GM12891 (cell line): ENCODE measurements around the gene CD151.

ENCODE experiments used
- DNase-seq: peaks from one replicate; pipeline ENCODE4 v3.0.0; 2011; ENCODE audit warnings: low spot score; ENCODE audit not compliant: insufficient read length
- FAIRE-seq: peaks from 2 replicates; lab custom pipeline; 2011; peaks lifted over from hg19 to GRCh38; lab: Jason Lieb, UNC
- PAX5 ChIP-seq: IDR thresholded peaks from 2 replicates; pipeline ENCODE4 v1.6.1; 2011; ENCODE audit warnings: low read length, moderate library complexity, mild to moderate bottlenecking; ENCODE audit not compliant: insufficient read depth, severe bottlenecking
- POLR2A ChIP-seq: IDR thresholded peaks from 2 replicates; pipeline ENCODE4 v1.6.1; 2011; ENCODE audit warnings: low read depth, low read length, control low read depth
- POLR2AphosphoS5 ChIP-seq: IDR thresholded peaks from 2 replicates; pipeline ENCODE4 v1.6.1; 2011; ENCODE audit warnings: low read depth, low read length, control low read depth
- POU2F2 ChIP-seq: IDR thresholded peaks from 2 replicates; pipeline ENCODE4 v1.6.1; 2011; ENCODE audit warnings: low read depth, mild to moderate bottlenecking, control low read depth, low read length, moderate library complexity
- SPI1 ChIP-seq: IDR thresholded peaks from 2 replicates; pipeline ENCODE4 v1.6.1; 2011; ENCODE audit warnings: low read depth, low read length, control low read depth
- TAF1 ChIP-seq: IDR thresholded peaks from 2 replicates; pipeline ENCODE4 v1.6.1; 2011; ENCODE audit warnings: low read depth, low read length, control low read depth

Gene CD151

GRCh38 chr11:790721-791564 is 41.8 kb upstream of the CD151 start:
- TF ChIP-seq TAF1 = no peak
- TF ChIP-seq POU2F2 = no peak
- TF ChIP-seq POLR2A = no peak
- TF ChIP-seq POLR2AphosphoS5 = no peak
- no peak for TF ChIP-seq SPI1
- TF ChIP-seq PAX5 = no peak
- DNase-seq (no peak), FAIRE-seq (no peak)

GRCh38 chr11:791658-792534 is 40.9 kb upstream of the CD151 start:
- TF ChIP-seq POU2F2 (no peak), PAX5 (no peak), POLR2AphosphoS5 (no peak), SPI1 (no peak), TAF1 (no peak), POLR2A (no peak)
- no peak for DNase-seq
- no peak for FAIRE-seq

GRCh38 chr11:792535-792821 is 40.3 kb upstream of the CD151 start:
- no peak for DNase-seq
- FAIRE-seq = no peak
- TF ChIP-seq SPI1 (no peak), PAX5 (no peak), TAF1 (no peak), POLR2A (no peak), POLR2AphosphoS5 (no peak), POU2F2 (no peak)

- DNase-seq (no peak), FAIRE-seq (no peak)
- TF ChIP-seq POU2F2 (no peak), SPI1 (no peak)
Measured at GRCh38 chr11:792873-793272, 39.9 kb upstream of the CD151 start.

- DNase-seq (no peak), FAIRE-seq (no peak)
- TF ChIP-seq SPI1 (no peak), PAX5 (no peak), POLR2AphosphoS5 (no peak), TAF1 (no peak), POU2F2 (no peak), POLR2A (no peak)
Measured at GRCh38 chr11:793556-793955, 39.2 kb upstream of the CD151 start.

GRCh38 chr11:794013-794765 is 38.6 kb upstream of the CD151 start:
- no peak for FAIRE-seq
- no peak for DNase-seq
- no peak for TF ChIP-seq POU2F2

- TF ChIP-seq SPI1 (no peak), POLR2AphosphoS5 (no peak), POLR2A (no peak), TAF1 (no peak), POU2F2 (no peak)
- FAIRE-seq (no peak), DNase-seq (no peak)
Measured at GRCh38 chr11:794766-795633, 37.8 kb upstream of the CD151 start.

GRCh38 chr11:795634-796564 is 36.9 kb upstream of the CD151 start:
- DNase-seq (peak; percentile 99), FAIRE-seq (peak; percentile 90)
- TF ChIP-seq PAX5 (no peak), POLR2AphosphoS5 (peak; percentile 63), TAF1 (no peak), POLR2A (peak; percentile 61), POU2F2 (no peak), SPI1 (no peak)
